ENCODE measurements around the gene PGBD2.
"Not testable (repeated sequence)": the region's sequence is repeated elsewhere in the genome, so short reads cannot be mapped to it uniquely, and the experiment has no call there.

Gene PGBD2

GRCh38 chr1:248927283-248927682, 21.2 kb downstream of the PGBD2 start:
- not testable (repeated sequence) for DNase-seq

DNA sequence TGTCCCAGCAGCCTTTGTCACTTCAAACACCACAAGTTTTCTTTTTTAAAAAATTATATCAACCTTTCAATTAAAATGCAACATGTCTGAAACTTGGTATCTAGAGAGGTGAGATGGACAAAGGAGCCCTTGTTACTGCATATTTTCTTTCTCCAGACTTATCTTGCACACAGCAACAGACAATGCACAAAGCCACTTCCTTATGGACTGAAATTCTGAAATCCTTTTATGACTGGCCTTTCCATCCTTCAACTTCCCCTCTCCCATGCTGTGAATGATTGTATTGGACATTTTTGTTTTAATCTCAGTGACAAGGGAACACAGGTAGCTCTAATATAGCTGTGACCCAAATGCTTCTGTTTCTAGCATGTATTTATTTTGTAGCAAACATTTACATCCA, 22.1 kb downstream of the PGBD2 start:
- not testable (repeated sequence) for DNase-seq

- DNase-seq, result not testable (repeated sequence)
These were observed 24.0 kb downstream of the PGBD2 start for GRCh38 chr1:248930037-248930436.

DNA sequence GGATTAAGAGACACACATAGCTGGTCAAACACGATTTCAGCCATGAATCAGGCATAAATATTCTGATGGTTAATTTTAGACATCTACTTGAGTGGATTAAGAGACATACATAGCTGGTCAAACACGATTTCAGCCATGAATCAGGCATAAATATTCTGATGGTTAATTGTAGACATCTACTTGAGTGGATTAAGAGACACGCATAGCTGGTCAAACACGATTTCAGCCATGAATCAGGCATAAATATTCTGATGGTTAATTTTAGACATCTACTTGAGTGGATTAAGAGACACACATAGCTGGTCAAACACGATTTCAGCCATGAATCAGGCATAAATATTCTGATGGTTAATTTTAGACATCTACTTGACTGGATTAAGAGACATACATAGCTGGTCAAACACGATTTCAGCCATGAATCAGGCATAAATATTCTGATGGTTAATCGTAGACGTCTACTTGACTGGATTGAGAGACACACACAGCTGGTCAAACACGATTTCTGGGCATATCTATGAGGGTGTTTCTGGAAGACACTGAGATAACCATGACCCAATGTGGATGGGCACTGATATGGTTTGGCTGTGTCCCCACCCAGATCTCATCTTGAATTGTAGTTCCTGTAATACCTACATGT, 32.3 kb downstream of the PGBD2 start:
- not testable (repeated sequence) for DNase-seq

DNA sequence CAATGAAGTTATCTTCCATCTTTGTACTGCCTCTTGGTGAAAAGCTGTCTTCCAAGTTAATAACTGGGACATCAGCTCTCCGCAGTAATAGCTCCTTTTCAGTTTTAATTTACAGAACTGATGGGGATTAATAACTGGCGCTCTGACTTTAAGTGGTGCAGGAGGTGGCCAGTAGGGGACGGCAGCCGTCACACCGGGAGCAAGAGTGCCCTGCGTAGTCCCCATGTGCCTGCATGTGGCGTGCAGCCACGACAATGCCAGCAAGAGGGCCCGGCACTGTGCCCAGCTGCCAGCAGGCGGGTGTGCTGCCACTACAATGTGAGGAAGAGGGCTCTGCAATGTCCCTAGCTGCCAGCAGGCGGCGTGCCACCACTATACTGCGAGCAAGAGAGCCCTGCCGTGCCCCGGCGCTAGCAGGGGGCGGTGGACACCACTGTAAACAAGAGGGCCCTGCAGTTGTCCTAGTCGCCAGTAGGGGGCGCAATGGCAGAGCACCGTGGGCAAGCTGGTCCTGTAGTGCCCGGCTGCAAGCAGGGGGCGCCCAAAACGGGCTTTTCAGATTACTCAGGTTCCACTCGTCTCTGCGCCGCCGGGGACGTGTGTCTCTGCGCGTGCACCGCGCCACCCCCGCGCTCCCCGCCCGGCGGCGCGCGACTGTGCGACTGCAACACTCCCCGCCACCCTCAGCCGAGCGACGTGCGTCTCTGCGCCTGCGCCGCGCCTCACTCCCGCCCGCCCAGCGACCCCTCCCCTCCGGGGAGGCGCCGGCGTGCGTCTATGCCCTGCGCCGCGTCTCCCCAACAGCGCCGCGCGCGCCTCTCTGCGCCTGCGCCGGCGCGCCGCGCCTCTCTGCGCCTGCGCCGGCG, 38.3 kb downstream of the PGBD2 start:
- DNase-seq, result not testable (repeated sequence)

GRCh38 chr1:248945000-248945423, 39.0 kb downstream of the PGBD2 start:
- DNase-seq, result not testable (repeated sequence)

GRCh38 chr1:248945453-248945852, 39.4 kb downstream of the PGBD2 start:
- DNase-seq, result not testable (repeated sequence)

GRCh38 chr1:248945856-248946416, 39.9 kb downstream of the PGBD2 start:
- DNase-seq, result not testable (repeated sequence)
